ENCODE measurements around the gene SHISA7.

DNA sequence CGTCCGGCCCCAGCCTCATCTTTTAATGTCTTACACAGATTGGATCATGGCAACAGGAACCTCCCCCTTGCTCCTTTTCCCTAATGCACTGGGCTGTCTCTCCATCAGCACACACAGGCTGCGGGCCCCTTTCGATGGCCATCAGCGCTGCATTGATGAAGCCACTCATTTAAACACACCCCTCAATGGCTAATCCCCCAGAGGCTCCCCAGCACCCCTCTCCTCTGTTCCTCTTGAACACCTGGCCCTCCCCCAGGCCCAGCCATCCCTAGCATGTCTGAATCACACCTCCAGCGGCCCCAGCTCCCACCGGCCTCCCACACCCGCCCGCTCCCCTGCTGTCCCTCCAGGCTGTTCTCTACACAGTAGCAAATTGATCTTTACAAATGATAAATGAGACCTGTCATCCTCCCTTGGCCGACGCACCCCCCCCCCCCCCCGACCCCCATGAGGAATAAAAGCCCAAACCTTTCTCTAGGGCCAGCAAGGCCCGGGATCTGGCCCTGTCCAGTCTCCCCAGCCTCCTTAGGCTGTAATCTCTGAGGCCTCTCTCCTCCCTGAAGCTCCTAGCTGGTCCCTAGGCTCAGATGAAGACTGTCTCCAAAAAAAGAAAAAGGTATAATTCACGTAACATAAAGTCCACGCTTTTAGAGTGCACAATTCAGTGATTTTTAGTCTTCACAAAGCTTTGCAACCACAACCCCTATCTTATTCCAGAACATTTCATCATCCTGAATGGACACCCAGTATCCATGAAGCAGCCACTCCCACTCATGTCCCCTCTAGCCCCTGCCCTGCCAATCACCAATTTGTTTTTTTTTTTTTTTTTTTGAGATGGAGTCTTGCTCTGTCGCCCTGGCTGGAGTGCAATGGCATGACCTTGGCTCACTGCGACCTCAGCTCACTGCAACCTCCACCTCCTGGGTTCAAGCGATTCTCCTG, 50.0 kb downstream of the SHISA7 start:
- TF ChIP-seq, protein P1, sequence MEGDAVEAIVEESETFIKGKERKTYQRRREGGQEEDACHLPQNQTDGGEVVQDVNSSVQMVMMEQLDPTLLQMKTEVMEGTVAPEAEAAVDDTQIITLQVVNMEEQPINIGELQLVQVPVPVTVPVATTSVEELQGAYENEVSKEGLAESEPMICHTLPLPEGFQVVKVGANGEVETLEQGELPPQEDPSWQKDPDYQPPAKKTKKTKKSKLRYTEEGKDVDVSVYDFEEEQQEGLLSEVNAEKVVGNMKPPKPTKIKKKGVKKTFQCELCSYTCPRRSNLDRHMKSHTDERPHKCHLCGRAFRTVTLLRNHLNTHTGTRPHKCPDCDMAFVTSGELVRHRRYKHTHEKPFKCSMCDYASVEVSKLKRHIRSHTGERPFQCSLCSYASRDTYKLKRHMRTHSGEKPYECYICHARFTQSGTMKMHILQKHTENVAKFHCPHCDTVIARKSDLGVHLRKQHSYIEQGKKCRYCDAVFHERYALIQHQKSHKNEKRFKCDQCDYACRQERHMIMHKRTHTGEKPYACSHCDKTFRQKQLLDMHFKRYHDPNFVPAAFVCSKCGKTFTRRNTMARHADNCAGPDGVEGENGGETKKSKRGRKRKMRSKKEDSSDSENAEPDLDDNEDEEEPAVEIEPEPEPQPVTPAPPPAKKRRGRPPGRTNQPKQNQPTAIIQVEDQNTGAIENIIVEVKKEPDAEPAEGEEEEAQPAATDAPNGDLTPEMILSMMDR (IDR thresholded peaks at IDR 0.05 in 4 of 5, conservative IDR thresholded peaks at IDR 0.05 in 1 of 5), result no peak
- no peak for TF ChIP-seq POLR2A (IDR thresholded peaks at IDR 0.05)
